Stromal cell of bone marrow (primary cell): ENCODE results near the gene CYTH1.

Experiments
- DNase-seq: peaks from one replicate; pipeline ENCODE4 v3.0.0-alpha.2; 2012; ENCODE audit warnings: low read depth

Gene CYTH1, protein sequence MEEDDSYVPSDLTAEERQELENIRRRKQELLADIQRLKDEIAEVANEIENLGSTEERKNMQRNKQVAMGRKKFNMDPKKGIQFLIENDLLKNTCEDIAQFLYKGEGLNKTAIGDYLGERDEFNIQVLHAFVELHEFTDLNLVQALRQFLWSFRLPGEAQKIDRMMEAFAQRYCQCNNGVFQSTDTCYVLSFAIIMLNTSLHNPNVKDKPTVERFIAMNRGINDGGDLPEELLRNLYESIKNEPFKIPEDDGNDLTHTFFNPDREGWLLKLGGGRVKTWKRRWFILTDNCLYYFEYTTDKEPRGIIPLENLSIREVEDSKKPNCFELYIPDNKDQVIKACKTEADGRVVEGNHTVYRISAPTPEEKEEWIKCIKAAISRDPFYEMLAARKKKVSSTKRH

GRCh38 chr17:78781893-78782304 is at the start of gene CYTH1:
CYTH1 (minus strand) TSS chr17:78782273; CDS start chr17:78782223, 50 bp downstream.
- DNase-seq = no peak

DNA sequence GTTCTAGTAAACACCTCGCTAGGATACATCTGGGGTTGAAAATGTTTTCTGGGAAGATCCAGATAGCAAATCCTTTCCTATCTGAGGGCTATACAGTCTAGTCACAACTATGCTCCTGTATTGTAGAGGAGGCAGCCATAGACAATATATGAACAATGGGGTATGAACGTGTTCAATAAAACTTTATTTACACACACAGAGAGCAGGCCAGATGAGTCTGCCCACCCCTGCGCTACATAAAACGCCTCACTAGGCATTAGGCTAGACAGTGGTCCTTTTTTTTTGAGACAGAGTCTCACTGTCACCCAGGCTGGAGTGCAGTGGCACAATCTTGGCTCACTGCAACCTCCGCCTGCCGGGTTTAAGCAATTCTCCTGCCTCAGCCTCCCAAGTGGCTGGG is 47.4 kb upstream of the CYTH1 start:
- no peak for DNase-seq

- no peak for DNase-seq
Observed at GRCh38 chr17:78828470-78829185, 46.6 kb upstream of the CYTH1 start.

DNA sequence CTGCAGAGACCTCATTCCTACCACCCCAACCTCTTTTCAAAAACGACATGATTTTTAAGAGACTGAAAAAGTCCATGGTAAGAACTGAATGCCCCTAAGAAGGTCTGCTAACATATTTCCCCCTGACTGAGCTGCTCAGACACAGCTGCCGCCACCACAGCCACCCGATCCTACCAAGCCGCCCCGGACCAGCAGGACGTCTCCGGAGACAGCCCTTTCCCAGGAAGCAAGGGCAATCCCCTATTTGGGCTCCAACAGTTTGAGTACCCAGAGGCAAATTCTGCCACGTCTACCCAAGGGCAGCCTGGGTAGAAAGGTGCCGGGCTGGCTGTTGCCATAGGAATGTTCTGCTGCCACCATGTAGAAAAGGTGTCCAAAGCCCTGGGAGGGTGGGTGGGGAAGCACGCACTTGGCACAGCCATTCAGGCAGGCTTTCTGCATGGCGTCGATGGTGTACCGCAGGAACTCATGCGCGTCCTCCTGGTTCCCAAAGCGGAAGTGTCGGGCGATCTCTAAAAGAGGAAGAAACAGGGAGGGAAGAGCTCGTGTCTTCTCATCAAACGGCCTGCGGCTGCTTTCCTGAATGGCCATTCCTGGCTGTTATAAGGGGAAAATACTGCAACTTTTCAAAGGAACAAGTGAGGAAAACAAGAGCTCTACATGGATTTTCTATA is 44.9 kb upstream of the CYTH1 start:
- no peak for DNase-seq

GRCh38 chr17:78826421-78826820 is 44.3 kb upstream of the CYTH1 start:
- DNase-seq = no peak

GRCh38 chr17:78825696-78826095 is 43.6 kb upstream of the CYTH1 start:
- no peak for DNase-seq

- DNase-seq = no peak
Observed at GRCh38 chr17:78824240-78824639, 42.2 kb upstream of the CYTH1 start.

- DNase-seq = no peak
Observed at GRCh38 chr17:78823282-78824046, 41.4 kb upstream of the CYTH1 start.

DNA sequence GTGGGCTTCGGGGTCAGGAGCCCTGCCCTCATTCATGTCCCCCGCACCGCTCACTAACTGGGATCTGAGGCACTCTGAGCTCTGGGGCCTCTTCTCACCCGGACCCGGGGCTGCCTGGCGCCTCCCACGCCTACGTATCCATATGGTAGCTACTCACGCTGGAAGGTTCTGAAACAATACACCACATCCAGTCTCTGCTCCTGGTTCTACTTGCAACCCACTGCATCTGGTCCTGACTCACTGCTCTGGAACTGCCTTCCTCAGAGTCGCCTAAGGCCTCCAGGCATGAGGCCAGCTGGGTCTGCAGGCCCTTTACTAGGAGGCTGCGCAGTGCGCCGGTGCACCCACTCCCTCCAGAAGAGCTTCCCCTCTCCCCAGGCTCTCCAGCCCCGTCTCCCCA is 40.5 kb upstream of the CYTH1 start:
- no peak for DNase-seq

DNA sequence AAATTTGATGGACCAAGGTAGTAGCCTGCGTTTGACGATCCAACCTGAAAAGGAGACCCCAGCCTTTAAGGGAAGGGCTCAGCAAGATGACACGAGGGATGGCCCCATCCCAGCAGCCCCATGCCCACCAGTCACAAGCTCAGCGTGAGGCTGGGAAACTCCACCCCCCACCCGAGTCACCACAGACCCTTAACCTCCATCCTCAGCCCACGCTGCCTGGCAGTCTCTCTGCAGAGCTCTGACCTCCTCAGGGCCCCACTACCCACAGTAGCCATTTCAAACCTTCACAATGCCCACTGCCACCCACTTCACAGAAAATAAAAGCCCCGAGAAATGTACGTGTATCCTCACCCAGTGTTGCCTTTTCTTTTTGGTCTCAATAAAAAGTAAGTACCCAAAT is 39.9 kb upstream of the CYTH1 start:
- no peak for DNase-seq

GRCh38 chr17:78820841-78821240 is 38.8 kb upstream of the CYTH1 start:
- no peak for DNase-seq

- no peak for DNase-seq
Observed at GRCh38 chr17:78819806-78820792, 38.0 kb upstream of the CYTH1 start.

- DNase-seq = no peak
Observed at GRCh38 chr17:78819402-78819801, 37.3 kb upstream of the CYTH1 start.

DNA sequence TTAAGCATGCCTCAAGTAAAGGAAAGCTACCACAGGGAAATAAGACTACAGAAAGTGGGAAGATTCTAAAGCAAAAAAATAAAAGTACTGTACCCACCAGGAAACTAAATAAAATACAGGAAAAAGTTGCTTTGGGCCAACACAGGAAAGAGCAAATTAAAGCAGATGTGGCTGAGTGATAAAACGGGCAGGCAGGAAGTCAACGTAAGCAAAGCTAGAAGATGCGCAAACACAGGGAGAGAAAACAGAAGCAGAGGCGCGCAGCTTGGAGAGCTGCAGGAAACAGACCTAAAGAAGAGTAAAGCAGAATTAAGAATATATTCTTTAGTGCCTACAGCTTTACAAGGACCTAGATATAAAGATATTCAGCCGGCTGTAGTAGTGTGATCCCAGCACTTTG is 36.9 kb upstream of the CYTH1 start:
- no peak for DNase-seq

GRCh38 chr17:78818152-78818846 is 36.2 kb upstream of the CYTH1 start:
- no peak for DNase-seq

DNA sequence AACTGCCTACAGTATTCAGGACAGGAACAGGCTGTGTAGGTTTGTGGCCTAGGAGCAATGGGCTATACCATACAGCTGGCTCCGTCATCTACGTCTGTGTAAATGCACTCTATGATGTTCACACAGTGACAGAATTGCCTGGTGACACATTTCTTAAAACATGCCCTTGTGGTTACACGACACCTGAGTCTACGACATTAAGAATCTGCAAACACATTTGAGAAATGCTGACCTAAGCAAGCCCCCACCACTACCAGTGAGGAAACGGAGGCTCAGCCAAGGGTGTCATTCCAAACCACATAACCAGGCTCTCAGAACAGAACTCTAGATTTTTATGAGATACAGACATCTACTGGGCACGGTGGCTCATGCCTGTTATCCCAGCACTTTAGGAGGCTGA is 35.0 kb upstream of the CYTH1 start:
- no peak for DNase-seq

DNA sequence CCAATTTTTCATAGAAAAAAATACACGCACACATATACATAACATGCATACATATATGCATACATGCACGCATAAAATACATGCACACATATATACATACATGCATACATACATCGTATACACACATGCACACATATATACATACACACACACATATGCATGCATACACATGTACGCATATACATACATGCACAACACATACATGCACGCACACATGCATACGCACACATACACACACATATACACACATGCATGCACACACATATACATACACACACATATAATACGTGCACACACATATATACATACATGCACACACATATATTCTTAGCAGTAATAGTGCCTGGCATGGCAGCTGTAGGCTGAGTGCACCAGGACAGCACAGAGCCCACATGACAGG is 33.6 kb upstream of the CYTH1 start:
- no peak for DNase-seq

DNA sequence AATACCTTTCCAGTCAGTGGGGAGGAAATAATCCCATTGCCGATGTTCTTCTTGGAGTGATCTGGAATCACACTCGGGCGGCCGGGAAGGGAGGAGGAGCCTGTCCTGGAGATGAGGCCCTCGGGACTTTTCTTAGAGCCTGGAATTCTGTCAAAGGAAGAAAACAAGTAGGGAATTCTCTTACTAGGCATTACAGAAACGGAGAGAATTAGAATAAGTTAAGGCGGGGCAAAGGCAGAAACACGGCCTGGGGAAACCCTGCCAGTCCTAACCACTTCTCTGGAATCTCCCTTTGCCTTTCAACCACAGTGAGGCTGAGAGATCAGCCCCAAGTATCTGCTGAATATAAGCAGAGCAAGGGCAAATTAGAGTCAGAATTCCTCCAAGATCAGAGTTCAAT is 30.8 kb upstream of the CYTH1 start:
- no peak for DNase-seq

GRCh38 chr17:78808163-78808562 is 26.1 kb upstream of the CYTH1 start:
- no peak for DNase-seq

DNA sequence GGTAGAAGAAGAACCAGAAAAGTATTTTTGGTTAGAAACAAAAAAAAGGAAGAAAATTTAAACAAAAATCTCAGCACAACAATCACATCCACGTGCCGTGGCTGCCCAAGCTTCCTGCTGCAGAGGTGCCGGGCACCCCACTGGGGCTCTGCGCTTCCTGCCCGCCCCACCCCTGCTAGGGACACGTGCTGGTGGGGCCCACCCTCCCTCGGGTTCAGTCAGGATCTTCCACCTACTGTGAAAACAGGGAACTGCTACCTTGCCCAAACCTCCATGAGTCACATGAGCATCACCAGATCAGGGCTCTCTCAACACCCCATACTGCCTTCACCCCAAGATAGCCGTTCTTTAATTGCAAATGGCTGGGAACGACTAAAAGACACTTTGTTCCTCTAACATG is 24.4 kb upstream of the CYTH1 start:
- DNase-seq = no peak
